Loucy (cell line): ENCODE results near the gene SLC23A3.

Source experiments
- H2AFZ ChIP-seq: fragments of 200-600 bp; sonication (generic); 2 replicates; pipeline ENCODE4 v1.6.0; 2016; ENCODE audit warnings: antibody characterized with exemption, mild to moderate bottlenecking, low read length, moderate library complexity
- H3F3A ChIP-seq: fragments of 200-600 bp; 2 replicates; pipeline ENCODE4 v1.6.0; 2016; ENCODE audit warnings: antibody characterized with exemption, low read depth, mild to moderate bottlenecking
- H3K27me3 ChIP-seq: fragments of 200-600 bp; sonication (generic); 2 replicates; pipeline ENCODE4 v1.6.1; 2014; ENCODE audit warnings: low read length, mild to moderate bottlenecking; ENCODE audit not compliant: insufficient read depth, poor library complexity, severe bottlenecking
- H3K36me3 ChIP-seq: fragments of 200-600 bp; sonication (generic); 2 replicates; pipeline ENCODE4 v1.6.1; 2016; ENCODE audit warnings: low read length; ENCODE audit not compliant: insufficient read depth
- H3K4me1 ChIP-seq: fragments of 200-600 bp; sonication (generic); 2 replicates; pipeline ENCODE4 v1.5.1; 2014; ENCODE audit warnings: low read length, mild to moderate bottlenecking; ENCODE audit not compliant: insufficient read depth, poor library complexity, severe bottlenecking
- H3K4me2 ChIP-seq: fragments of 200-600 bp; sonication (generic); 2 replicates; pipeline ENCODE4 v1.6.0; 2014; ENCODE audit warnings: antibody characterized with exemption, low read length, low read depth, mild to moderate bottlenecking; ENCODE audit not compliant: poor library complexity, severe bottlenecking
- H3K4me3 ChIP-seq: fragments of 200-600 bp; sonication (generic); 2 replicates; pipeline ENCODE4 v1.5.1; 2014; ENCODE audit warnings: low read length, mild to moderate bottlenecking, mixed read lengths; ENCODE audit not compliant: poor library complexity, severe bottlenecking
- H3K79me2 ChIP-seq: fragments of 200-600 bp; sonication (generic); 2 replicates; pipeline ENCODE4 v1.6.1; 2014; ENCODE audit warnings: low read length; ENCODE audit not compliant: insufficient read depth
- H3K9ac ChIP-seq: fragments of 200-600 bp; sonication (generic); 2 replicates; pipeline ENCODE4 v1.6.0; 2014; ENCODE audit warnings: mild to moderate bottlenecking, low read depth, low read length, moderate library complexity; ENCODE audit not compliant: poor library complexity, severe bottlenecking
- H3K9me2 ChIP-seq: fragments of 200-600 bp; sonication (generic); replicated peaks from 2 replicates; pipeline ENCODE4 v1.6.1; 2016; ENCODE audit warnings: low read depth, low read length, mixed read lengths
- H3K9me3 ChIP-seq: fragments of 200-600 bp; sonication (generic); 2 replicates; pipeline ENCODE4 v1.6.1; 2014; ENCODE audit warnings: mild to moderate bottlenecking, antibody characterized with exemption, low read length, low read depth; ENCODE audit not compliant: insufficient read depth
- H4K20me1 ChIP-seq: fragments of 200-600 bp; sonication (generic); 2 replicates; pipeline ENCODE4 v1.6.0; 2014; ENCODE audit warnings: antibody characterized with exemption, low read length, mild to moderate bottlenecking; ENCODE audit not compliant: insufficient read depth, poor library complexity, severe bottlenecking
- CTCF ChIP-seq: fragments of 200-600 bp; sonication (generic); conservative IDR thresholded peaks from 2 replicates; pipeline ENCODE4 v1.5.1; 2014; ENCODE audit warnings: mild to moderate bottlenecking, antibody characterized with exemption, low read length
- EZH2phosphoT487 ChIP-seq: fragments of 200-600 bp; IDR thresholded peaks from 2 replicates; pipeline ENCODE4 v1.6.1; 2018; ENCODE audit warnings: antibody characterized with exemption, mild to moderate bottlenecking, moderate library complexity, borderline replicate concordance

SLC23A3 gene

GRCh38 chr2:219179601-219180465 lies 10.0 kb upstream of the SLC23A3 start:
- H3K4me1 ChIP-seq: peaks cover 40% of the 10 kb centered on the region

GRCh38 chr2:219178377-219179175 lies 8.7 kb upstream of the SLC23A3 start:
- Histone ChIP-seq H3K27me3 (no peaks in the 10 kb centered on the region), H3K4me1 (peaks cover 43% of the 10 kb centered on the region), H3K9me3 (no peaks in the 10 kb centered on the region), H3K79me2 (peaks cover 62% of the 10 kb centered on the region), H3K4me3 (peak overlapping the region; percentile 97), H3K9ac (peak overlapping the region; percentile 85), H3K36me3 (peaks cover 36% of the 10 kb centered on the region; the same call in 1 of the 2 replicates), H2AFZ (peak overlapping the region; percentile 80; the same call in 1 of the 2 replicates), H4K20me1 (peaks cover 32% of the 10 kb centered on the region), H3F3A (peaks cover 9% of the 10 kb centered on the region; the same call in 1 of the 2 replicates), H3K9me2 (no peaks in the 10 kb centered on the region), H3K4me2 (peak overlapping the region; percentile 88)
- TF ChIP-seq CTCF: no peak

More at GRCh38 chr2:219179601-219180465, 10.0 kb upstream of the SLC23A3 start:
- Histone ChIP-seq H3K4me2 (peak overlapping the region; percentile 88), H3F3A (peaks cover 9% of the 10 kb centered on the region; the same call in 1 of the 2 replicates), H3K36me3 (peaks cover 41% of the 10 kb centered on the region; the same call in 1 of the 2 replicates), H4K20me1 (peaks cover 28% of the 10 kb centered on the region), H3K9ac (peak overlapping the region; percentile 85), H3K27me3 (no peaks in the 10 kb centered on the region), H3K79me2 (peaks cover 51% of the 10 kb centered on the region), H3K9me3 (no peaks in the 10 kb centered on the region), H3K9me2 (no peaks in the 10 kb centered on the region), H2AFZ (no peak overlapping the region), H3K4me3 (peak overlapping the region; percentile 97)
- TF ChIP-seq EZH2phosphoT487 (no peak), CTCF (no peak)

- peak within 1 kb of the TSS; percentile 97 for H3K4me3 ChIP-seq
- H3K4me1 ChIP-seq: peaks cover 41% of the 10 kb centered on the region
- TF ChIP-seq CTCF (no peak; the same call in 1 of the 2 replicates), EZH2phosphoT487 (no peak)
- H2AFZ ChIP-seq: peak within 1 kb of the TSS; percentile 80
- peaks cover 30% of the 10 kb centered on the region; the same call in 1 of the 2 replicates for H3K36me3 ChIP-seq
- H3K79me2 ChIP-seq: peaks cover 62% of the 10 kb centered on the region
- H3F3A ChIP-seq: peaks cover 9% of the 10 kb centered on the region; the same call in 1 of the 2 replicates
- H3K4me2 ChIP-seq: peak within 1 kb of the TSS; percentile 92
- no peaks in the 10 kb centered on the region for H3K27me3 ChIP-seq
- H3K9ac ChIP-seq: peak within 1 kb of the TSS; percentile 85
- no peaks in the 10 kb centered on the region for H3K9me2 ChIP-seq
- no peaks in the 10 kb centered on the region for H3K9me3 ChIP-seq
- H4K20me1 ChIP-seq: peaks cover 32% of the 10 kb centered on the region
Observed at GRCh38 chr2:219177552-219178376, 7.9 kb upstream of the SLC23A3 start, which contains the start of gene RETREG2. RETREG2 (plus strand) TSS chr2:219178275; CDS start chr2:219178353, 78 bp downstream.
